Small intestine (tissue), 7 donors: Measurements from ENCODE around the gene HYAL1. TPM values are rescaled to one million over a fixed set of nuclear protein-coding genes. Genes with fewer than 3 reads are reported as not detected.
A peak's percentile ranks its signal among the peaks of the same experiment; 100 is the strongest.
"Not testable (repeated sequence)": the region's sequence is repeated elsewhere in the genome, so short reads cannot be mapped to it uniquely, and the experiment has no call there.

Source experiments
- DNase-seq, 2 donors: peaks; one replicate each; pipeline versions ENCODE4 v3.0.0 to v3.0.0-alpha.2; 2013
- FAIRE-seq: peaks from 2 replicates; lab custom pipeline; 2012; peaks lifted over from hg19 to GRCh38; lab: Jason Lieb, UNC
- H3K27ac ChIP-seq, 3 donors: one replicate each; pipeline ENCODE4 v1.5.1; 2013; ENCODE audit warnings: low read length in 2 of 3, mild to moderate bottlenecking in 2 of 3, control low read depth in 1 of 3, inconsistent platforms in 1 of 3, low read depth in 1 of 3, moderate library complexity in 1 of 3
- H3K27me3 ChIP-seq, 3 donors: one replicate each; pipeline ENCODE4 v1.6.1; 2013; ENCODE audit warnings: low read length in 3 of 3, inconsistent platforms in 1 of 3; ENCODE audit not compliant: control insufficient read depth in 3 of 3, insufficient read depth in 3 of 3
- H3K36me3 ChIP-seq, 3 donors: one replicate each; pipeline ENCODE4 v1.6.1; 2013; ENCODE audit warnings: low read length in 3 of 3, inconsistent platforms in 1 of 3, low read depth in 1 of 3, mild to moderate bottlenecking in 1 of 3, moderate library complexity in 1 of 3; ENCODE audit not compliant: control insufficient read depth in 3 of 3, insufficient read depth in 2 of 3
- H3K4me1 ChIP-seq, 3 donors: one replicate each; pipeline ENCODE4 v1.6.1; 2013; ENCODE audit warnings: low read length in 2 of 3, inconsistent platforms in 1 of 3, low read depth in 1 of 3, mild to moderate bottlenecking in 1 of 3, moderate library complexity in 1 of 3; ENCODE audit not compliant: control insufficient read depth in 3 of 3, insufficient read depth in 2 of 3
- H3K4me3 ChIP-seq, 3 donors: one replicate each; pipeline ENCODE4 v1.5.1; 2013; ENCODE audit warnings: low read length in 3 of 3, control low read depth in 1 of 3, inconsistent platforms in 1 of 3, low read depth in 1 of 3, mild to moderate bottlenecking in 1 of 3, moderate library complexity in 1 of 3
- H3K9me3 ChIP-seq, 2 donors: one replicate each; pipeline ENCODE4 v1.6.1; 2013; ENCODE audit warnings: low read depth in 1 of 2, low read length in 1 of 2; ENCODE audit not compliant: control insufficient read depth in 2 of 2, insufficient read depth in 1 of 2
- WGBS, 3 donors: extraction: QIAGEN DNeasy Blood & Tissue Kit; methylation state at CpG; one replicate each; pipeline ENCODE4 v1.1.7; 2013; 5-methylcytosine and 5-hydroxymethylcytosine counted together
- polyA plus RNA-seq, 4 donors: library from polyadenylated mRNA; stranded (reverse) in 3 of 4; unstranded in 1 of 4; fragments of 200-250 nt in 3 of 4; fragments of 120-200 nt in 1 of 4; gene quantifications; one replicate each; pipeline versions ENCODE4 v1.2.1 to v1.2.3, GENCODE V29; 2013
- donor health status: healthy with polysubstance abuse.
- donor health status: control.
- donor health status: control.
- donor health status: Bipolar disorder and iron deficiency.
- donor health status: healthy.

HYAL1 gene
- polyA plus RNA-seq, 4 donors = 1.1 to 11.1 (median 3.7) TPM

DNA sequence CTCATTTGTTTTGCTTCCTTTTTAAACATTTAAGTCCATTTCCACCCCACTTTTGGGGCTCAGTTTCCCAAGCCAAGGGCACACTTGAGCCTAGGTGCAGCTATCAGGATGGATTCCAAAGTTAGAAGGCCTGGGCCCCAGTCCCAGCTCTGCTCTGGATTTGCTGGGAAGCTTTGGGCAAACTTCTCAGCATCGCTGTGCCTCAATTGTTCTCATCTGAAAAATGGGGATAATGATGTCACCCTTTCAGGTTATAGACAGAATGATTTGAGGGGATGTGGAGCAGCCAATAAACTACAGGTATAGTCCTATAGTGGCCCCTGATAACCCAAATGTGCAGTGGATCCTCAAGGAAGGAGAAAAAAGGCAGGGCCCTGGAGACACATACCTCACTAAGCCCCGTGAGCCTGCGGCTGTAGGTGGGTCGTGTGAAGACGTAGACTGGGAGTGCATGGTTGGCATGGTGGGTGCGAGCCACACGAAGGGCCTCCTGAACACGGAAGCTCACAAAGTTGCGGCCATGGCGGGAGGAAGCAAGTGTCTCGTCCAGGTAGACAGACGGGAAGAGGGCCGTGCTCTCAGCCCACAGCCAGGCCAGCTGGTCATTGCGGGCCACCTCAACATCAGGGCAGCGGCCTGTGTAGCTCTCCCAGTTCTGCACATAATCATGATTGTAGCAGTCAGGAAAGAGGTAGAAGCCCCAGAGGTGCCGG lies 16.0 kb upstream of the HYAL1 start:
- FAIRE-seq = no peak
- WGBS, 3 donors = 85 to 95% (median 92%) methylated on average over 16 of the region's 16 CpGs

DNA sequence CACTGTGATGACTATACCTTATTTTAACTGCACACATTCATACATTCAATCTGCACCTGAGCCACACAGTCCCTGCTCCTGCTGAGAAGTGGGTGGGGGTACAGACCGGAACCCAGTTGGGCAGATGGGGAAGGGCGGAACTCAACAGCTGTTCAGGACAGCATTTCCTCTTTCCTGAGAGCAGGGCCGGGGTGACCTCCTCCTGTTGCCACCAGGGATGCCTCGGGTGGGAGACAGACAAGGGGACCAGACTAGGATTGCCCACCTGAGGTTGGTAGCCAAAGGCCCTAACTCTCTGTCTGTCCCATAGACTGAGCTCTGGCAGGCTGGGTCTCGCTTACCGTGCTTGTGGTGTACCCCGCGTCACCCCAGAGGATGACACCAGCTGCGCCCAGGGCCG lies 15.2 kb upstream of the HYAL1 start:
- H3K9me3 ChIP-seq = no peaks in the 10 kb centered on the region
- no peak for FAIRE-seq
- no peaks in the 10 kb centered on the region for H3K27me3 ChIP-seq
- H3K4me1 ChIP-seq = peaks cover 3 to 62% (median 5%) of the 10 kb centered on the region in 3 donors
- 78 to 83% (median 81%) methylated on average over 10 of the region's 10 CpGs for WGBS, 3 donors
- H3K36me3 ChIP-seq = peaks cover 0 to 60% (median 0%) of the 10 kb centered on the region in 3 donors
- no peak overlapping the region for H3K27ac ChIP-seq
- no peak for DNase-seq
- H3K4me3 ChIP-seq = no peak overlapping the region

More for the DNA sequence above, 16.0 kb upstream of the HYAL1 start:
- Histone ChIP-seq H3K4me1 (peaks cover 3 to 70% (median 5%) of the 10 kb centered on the region in 3 donors), H3K4me3 (no peak overlapping the region), H3K9me3 (no peaks in the 10 kb centered on the region), H3K36me3 (peaks cover 0 to 58% (median 3%) of the 10 kb centered on the region in 3 donors), H3K27me3 (no peaks in the 10 kb centered on the region), H3K27ac (no peak overlapping the region)
- DNase-seq = no peak

DNA sequence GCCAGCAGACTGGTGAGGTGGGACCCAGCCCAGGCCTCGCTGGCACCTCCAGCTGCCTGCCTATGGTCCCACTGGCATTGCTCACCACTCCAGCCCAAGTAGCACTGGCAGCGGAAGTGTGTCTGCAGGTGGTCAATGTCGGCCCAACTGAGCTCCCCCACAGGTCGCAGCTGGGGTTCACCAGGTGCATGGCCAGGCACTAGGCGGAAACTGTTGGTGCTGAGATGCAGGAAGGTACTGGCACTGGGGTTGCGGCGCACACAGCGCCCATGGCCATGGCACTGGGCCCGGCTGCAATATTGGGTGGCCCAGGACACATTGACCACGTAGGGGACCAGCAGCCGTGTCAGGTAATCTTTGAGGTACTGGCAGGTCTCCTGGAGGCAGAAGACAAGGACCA lies 14.8 kb upstream of the HYAL1 start:
- FAIRE-seq = no peak
- Histone ChIP-seq H3K27me3 (no peaks in the 10 kb centered on the region), H3K9me3 (no peaks in the 10 kb centered on the region), H3K36me3 (peaks cover 0 to 60% (median 0%) of the 10 kb centered on the region in 3 donors), H3K4me3 (no peak overlapping the region), H3K27ac (no peak overlapping the region), H3K4me1 (peaks cover 3 to 58% (median 5%) of the 10 kb centered on the region in 3 donors)
- no peak for DNase-seq
- WGBS, 3 donors = 78 to 84% (median 82%) methylated on average over 11 of the region's 11 CpGs

DNA sequence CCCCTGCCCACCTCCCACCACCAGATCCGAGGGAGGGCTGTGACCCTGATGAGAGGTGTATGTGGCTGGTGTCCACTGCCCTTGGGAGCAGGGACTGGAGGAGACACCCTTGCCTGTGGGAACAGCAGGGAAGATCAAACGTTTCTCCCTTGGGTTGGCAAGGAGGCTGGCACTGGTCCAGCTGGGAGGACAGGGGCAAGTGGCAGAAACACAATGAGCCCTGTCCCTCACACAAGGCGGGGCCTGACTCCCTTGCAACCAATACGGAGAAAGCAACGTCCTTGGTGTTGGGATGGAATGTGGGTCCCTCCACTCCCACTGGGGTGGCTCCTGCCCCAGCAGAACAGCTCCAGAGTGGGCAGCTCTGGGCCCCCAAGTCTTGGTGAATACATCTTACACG lies 13.9 kb upstream of the HYAL1 start:
- H3K27ac ChIP-seq = peak overlapping the region; percentile 84 to 90 (median 85)
- peaks cover 0 to 60% (median 0%) of the 10 kb centered on the region in 3 donors for H3K36me3 ChIP-seq
- 21 to 50% (median 44%) methylated on average over 6 of the region's 6 CpGs for WGBS, 3 donors
- FAIRE-seq (no peak), DNase-seq (peak; percentile 24 to 64)
- no peaks in the 10 kb centered on the region for H3K9me3 ChIP-seq
- H3K4me1 ChIP-seq = peaks cover 3 to 49% (median 5%) of the 10 kb centered on the region in 3 donors
- no peak overlapping the region for H3K4me3 ChIP-seq
- no peaks in the 10 kb centered on the region for H3K27me3 ChIP-seq

DNA sequence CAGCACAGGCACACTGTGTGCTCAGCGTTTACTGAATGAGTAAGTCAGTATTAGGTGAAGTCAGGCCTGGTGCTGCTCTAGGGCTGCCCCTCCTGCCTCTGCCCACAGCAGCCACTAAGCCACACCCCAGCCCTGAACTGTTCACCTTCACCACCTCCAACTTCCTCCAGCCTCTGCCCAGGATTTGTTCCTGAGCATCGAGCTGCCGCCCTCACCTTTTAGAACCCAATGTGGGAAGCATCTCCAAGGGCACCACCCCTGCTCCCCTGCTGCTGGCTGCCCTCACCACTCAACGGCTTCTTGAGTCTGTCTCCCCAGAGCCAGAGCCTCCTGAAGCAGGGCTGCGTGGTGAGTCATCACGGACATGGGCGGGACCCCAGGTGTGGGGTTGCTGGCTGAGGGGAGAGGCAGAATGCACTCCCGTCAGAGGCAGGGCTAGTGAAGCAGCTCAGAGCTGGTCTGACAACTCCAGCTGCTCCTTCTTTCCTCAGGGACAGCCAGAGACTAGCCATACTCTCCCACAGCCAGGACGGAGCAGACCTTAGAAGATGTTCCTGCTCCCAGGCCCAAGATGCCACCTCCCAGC lies 13.4 kb upstream of the HYAL1 start:
- peak; percentile 91 to 92 for DNase-seq
- peak overlapping the region; percentile 84 to 90 (median 85) for H3K27ac ChIP-seq
- H3K4me1 ChIP-seq = peaks cover 3 to 44% (median 5%) of the 10 kb centered on the region in 3 donors
- H3K27me3 ChIP-seq = no peaks in the 10 kb centered on the region
- WGBS, 3 donors = 8 to 45% (median 22%) methylated on average over 9 of the region's 9 CpGs
- H3K4me3 ChIP-seq = no peak overlapping the region
- H3K36me3 ChIP-seq = peaks cover 0 to 60% (median 0%) of the 10 kb centered on the region in 3 donors
- no peak for FAIRE-seq
- H3K9me3 ChIP-seq = no peaks in the 10 kb centered on the region

DNA sequence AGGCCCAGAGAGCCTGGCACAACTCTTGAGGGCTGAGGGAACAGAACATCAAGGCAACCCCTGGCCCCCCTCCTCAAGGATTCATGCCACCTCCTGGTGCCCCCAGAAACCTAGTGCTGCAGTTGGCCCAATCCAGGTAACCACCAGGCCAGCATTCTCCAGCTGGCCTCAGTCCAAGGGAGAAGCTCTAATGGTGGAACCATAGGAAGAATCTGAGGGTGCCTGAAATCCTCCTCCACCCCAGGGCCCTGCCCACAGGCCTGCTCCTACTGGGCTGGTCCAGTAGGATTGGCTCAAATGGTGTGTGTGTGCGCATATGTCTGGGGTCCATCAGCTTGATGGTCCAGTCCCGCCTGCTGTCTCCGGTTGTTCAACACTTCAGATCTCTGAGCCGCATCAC lies 11.4 kb upstream of the HYAL1 start:
- no peaks in the 10 kb centered on the region for H3K27me3 ChIP-seq
- no peaks in the 10 kb centered on the region for H3K9me3 ChIP-seq
- H3K4me3 ChIP-seq = no peak overlapping the region
- FAIRE-seq = no peak
- H3K27ac ChIP-seq = no peak overlapping the region
- H3K36me3 ChIP-seq = peaks cover 0 to 53% (median 0%) of the 10 kb centered on the region in 3 donors
- DNase-seq = no peak
- 95 to 100% (median 97%) methylated on average over 4 of the region's 4 CpGs for WGBS, 3 donors
- peaks cover 0 to 37% (median 4%) of the 10 kb centered on the region in 3 donors for H3K4me1 ChIP-seq

DNA sequence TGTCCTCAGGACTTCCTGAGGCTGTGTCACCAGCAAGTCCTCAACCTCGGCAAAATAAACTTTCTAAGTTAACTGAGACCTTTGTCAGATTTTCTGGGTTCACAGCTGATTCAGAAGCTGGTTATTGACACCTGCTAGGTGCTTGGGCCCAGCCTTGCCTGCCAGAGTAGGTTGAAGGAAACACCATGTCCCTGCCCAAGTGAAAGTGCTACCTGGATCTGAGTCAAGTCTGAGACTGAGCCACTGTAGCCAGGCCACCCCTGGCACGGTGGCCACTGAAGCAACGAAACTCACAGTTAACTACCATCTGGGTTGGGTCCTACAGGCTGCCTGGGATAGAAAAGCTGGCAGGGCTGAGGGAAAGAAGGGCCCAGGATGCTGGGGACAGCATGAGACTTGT lies 11.0 kb upstream of the HYAL1 start:
- peaks cover 0 to 5% of the 10 kb centered on the region in 2 donors for H3K9me3 ChIP-seq
- H3K4me3 ChIP-seq = no peak overlapping the region
- no peaks in the 10 kb centered on the region for H3K27me3 ChIP-seq
- H3K4me1 ChIP-seq = peaks cover 0 to 32% (median 4%) of the 10 kb centered on the region in 3 donors
- WGBS, 3 donors = 77 to 81% (median 80%) methylated on average over 3 of the region's 3 CpGs
- FAIRE-seq = no peak
- H3K36me3 ChIP-seq = peaks cover 0 to 48% (median 0%) of the 10 kb centered on the region in 3 donors
- no peak for DNase-seq
- H3K27ac ChIP-seq = no peak overlapping the region

DNA sequence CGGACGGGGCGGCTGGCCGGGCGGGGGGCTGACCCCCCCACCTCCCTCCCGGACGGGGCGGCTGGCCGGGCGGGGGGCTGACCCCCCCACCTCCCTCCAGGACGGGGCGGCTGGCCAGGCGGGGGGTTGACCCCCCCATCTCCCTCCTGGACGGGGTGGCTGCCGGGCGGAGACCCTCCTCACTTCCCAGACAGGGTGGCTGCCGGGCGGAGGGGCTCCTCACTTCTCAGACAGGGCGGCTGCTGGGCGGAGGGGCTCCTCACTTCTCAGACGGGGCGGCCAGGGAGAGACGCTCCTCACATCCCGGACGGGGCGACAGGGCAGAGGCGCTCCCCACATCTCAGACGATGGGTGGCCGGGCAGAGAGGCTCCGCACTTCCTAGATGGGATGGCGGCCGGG lies 8.7 kb upstream of the HYAL1 start:
- 91 to 98% (median 93%) methylated on average over 9 to 32 of the region's 32 CpGs for WGBS, 3 donors

More for the DNA sequence above, 8.7 kb upstream of the HYAL1 start:
- H3K4me3 ChIP-seq, FAIRE-seq, H3K4me1 ChIP-seq, H3K27ac ChIP-seq, DNase-seq, H3K27me3 ChIP-seq: not testable (repeated sequence)
- Histone ChIP-seq H3K9me3 (peaks cover 0 to 22% of the 10 kb centered on the region in 2 donors), H3K36me3 (peaks cover 0 to 25% (median 0%) of the 10 kb centered on the region in 3 donors)
